Prostate gland (tissue), 2 donors: ENCODE results near the gene STYXL2.

Experiments
- POLR2A ChIP-seq: fragments of 450-650 bp; IDR thresholded peaks from one replicate; pipeline ENCODE4 v1.6.1; 2016; ENCODE audit warnings: antibody characterized with exemption, mild to moderate bottlenecking
- POLR2AphosphoS5 ChIP-seq: sonication (generic); formaldehyde crosslinking; IDR thresholded peaks from one replicate; pipeline ENCODE4 v1.6.1; 2017; ENCODE audit warnings: antibody characterized with exemption
- TF ChIP-seq, protein P1 (sequence below), 4 experiments: fragments of 200-600 bp in 2 of 4; fragments of 450-650 bp in 2 of 4; sonication (generic) in 2 of 4; IDR thresholded peaks; 1 replicate in 3 of 4; 2 replicates in 1 of 4; pipeline ENCODE4 v1.5.1; 2016 to 2019; ENCODE audit warnings: antibody characterized with exemption in 4 of 4, mild to moderate bottlenecking in 2 of 4, moderate library complexity in 2 of 4

DNA sequence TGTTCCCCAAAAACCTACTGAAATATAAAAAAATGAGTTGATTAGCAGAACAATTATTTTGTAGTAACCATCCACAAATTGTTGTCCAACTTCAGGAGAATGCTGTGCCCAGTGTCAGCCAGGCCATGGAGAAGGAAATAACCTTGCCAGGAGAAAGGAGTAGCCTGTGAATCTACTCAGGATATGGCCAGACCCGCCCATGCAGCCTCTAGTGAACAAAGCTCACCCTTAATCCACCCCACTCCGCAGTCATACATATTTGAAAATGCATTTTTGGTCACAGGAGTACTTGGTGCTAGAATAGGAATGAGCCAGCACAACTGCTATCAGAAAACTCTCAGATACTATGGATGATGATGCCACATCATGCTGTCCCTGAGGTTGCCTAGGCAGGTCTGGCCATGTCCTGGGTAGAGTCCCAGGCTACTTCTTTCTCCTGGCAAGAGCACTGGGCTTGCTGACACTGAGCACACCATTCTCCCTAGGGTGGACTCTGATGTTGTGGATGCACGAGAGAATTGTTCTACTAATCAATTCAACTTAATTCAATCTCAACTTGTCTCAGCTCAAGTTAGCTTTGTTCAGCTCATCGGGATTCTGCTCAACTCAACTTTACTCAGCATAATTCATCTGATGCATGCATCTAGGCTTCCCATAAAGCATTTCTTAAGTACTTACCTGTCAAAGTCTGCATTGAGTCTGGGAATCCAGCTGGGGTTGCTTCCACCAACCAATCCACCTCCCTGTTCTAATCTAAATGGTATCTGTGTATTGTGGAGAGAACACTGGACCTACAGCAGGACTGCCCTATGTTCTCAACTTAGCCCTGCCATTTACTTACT is 18.2 kb downstream of the STYXL2 start:
- TF ChIP-seq, protein P1, sequence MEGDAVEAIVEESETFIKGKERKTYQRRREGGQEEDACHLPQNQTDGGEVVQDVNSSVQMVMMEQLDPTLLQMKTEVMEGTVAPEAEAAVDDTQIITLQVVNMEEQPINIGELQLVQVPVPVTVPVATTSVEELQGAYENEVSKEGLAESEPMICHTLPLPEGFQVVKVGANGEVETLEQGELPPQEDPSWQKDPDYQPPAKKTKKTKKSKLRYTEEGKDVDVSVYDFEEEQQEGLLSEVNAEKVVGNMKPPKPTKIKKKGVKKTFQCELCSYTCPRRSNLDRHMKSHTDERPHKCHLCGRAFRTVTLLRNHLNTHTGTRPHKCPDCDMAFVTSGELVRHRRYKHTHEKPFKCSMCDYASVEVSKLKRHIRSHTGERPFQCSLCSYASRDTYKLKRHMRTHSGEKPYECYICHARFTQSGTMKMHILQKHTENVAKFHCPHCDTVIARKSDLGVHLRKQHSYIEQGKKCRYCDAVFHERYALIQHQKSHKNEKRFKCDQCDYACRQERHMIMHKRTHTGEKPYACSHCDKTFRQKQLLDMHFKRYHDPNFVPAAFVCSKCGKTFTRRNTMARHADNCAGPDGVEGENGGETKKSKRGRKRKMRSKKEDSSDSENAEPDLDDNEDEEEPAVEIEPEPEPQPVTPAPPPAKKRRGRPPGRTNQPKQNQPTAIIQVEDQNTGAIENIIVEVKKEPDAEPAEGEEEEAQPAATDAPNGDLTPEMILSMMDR (IDR thresholded peaks at IDR 0.05) = no peak
- TF ChIP-seq POLR2AphosphoS5 = no peak
- TF ChIP-seq POLR2A = no peak
